HG02884 (cell line): Measurements from ENCODE around the gene PNMA1.
"Not testable (repeated sequence)": the region's sequence is repeated elsewhere in the genome, so short reads cannot be mapped to it uniquely, and the experiment has no call there.

ENCODE experiments used
- ATAC-seq: cut with Tn5 transposase; IDR thresholded peaks from one replicate; pipeline ENCODE4 v1.9.1; 2021; ENCODE audit warnings: mild to moderate bottlenecking, moderate library complexity; ENCODE audit not compliant: unreplicated experiment

Gene PNMA1

DNA sequence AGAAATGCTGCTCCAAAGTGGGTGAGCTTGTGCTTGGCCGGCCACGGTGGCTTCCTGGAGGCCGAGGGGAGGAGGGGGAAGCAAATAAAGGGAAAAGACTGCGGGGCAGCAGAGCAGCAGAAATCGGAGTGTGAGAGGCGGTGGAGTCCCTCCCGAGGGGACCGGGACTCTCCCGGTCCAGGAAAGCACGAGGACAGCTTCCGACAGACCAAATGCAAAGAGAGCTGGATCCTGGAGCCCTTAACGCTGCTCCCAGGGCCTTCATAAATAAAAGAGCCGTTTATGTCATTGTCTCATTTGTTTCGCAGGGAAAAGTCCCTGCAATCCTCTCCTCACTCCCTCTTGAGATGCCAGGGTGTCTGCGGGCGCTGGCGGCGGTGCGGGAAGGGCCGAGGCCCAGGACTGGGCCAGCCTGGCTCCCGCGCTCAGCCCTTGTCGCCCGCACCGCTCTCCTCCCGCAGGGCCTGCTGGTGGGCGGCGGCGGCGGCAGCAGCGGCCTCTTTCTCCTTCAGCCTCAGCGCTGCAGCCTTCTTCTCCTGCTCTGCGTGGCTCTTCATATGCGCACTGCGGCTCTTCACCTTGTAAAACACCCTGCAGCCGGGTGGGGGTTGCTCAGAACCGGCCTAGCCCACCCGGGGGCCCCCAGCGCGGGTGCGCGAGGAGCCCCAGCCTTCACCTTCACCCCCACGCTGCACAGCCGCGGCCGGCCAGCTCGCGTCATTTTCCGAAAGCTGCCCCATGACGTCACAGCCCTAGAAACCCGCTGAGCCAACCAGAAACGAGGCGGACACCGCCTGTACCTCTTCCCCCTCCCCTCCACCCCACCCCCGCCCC lies 4.5 kb upstream of the PNMA1 start:
- no peak for ATAC-seq

DNA sequence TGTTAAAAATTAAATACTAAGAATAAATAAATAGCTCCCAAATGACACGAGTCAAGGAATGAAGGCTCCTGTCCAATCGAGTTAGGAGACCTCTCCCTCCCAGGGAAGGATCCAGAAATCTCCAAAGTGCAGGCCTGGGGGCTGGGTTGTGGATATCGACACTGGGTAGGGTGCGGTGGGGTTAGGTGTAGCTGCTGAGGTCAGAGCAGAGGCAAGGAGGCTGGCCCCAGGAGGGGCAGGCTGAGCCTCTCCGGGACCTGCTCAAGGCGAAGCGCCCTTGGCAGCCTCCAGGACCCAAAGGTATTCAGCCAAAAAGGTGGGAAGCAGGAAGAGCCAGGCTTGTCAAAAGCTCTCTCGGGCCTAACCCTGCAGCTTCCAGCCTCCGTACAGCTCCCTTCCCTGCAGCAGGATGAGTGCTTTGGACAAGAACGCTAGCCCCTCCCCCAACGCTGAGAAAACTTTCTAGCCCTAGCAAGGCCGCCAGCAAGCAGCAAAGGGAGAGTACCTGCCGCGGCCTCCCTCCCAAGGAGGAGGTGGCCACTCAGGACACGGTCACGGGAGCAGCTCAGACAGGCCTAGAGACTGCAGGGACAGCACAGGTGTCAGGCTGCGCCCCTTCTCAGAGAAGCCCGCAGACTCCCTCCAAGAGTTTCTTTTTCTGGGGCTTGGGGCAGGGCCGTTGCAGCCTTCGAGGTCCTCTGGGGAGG lies 3.7 kb upstream of the PNMA1 start:
- ATAC-seq = no peak

DNA sequence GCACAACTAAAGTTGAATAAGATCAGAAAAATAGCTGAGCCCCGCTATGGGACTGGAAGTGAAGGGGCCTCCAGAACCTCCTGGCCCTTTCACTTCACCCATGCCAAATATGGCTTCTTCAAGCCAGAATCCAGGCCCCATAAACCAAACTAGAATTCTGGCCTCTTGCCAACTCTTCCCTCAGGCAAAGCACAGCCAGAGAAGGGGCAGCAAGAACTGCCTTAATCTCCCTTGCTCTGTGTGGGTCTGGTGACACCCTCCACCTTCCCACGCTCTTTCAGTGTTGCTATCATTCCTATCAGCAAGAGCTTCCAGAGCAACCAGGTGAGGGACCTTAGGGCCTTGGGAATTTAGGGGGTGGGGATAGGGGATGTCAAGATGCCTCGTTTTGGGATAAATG lies 3.1 kb upstream of the PNMA1 start:
- no peak for ATAC-seq

DNA sequence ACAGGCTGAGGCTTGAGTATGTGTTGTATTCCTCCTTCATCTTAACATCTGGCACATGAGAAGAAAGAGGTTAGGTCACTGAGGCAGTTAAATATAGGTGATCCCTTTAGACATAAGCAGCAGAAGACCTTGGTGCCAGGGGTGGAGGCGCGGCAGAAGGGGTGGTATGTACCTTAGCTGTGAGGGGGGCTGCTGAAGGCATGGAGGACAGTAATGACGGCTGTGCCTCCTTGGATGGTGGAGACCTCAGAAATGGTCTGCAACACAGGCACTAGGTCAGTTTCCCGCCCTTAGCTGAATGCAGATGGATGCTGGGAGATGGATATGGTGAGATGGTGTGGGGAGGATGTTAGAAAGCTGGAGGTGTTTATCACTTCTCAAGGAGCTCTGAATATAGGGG lies 1.5 kb upstream of the PNMA1 start:
- no peak for ATAC-seq

DNA sequence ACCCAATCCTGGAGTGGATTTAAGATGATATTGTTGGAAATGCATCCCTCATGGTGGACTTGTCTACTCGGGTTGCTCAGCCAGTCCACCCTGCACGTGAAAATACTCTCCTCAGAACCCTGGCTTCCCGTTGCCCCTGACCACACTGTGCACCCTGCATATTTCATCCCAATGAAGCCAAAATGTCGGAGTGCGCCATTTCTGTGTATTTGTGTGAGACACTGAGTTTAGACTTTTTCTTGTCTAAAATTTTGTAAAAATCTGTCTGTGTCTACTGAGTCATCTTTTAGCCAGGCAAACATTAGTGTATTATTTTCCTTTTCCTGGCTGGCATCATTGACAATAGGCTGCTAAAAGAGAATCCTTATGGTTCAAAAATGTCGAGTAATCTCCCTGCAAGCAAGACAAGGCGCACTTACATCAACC lies 485 bp upstream of the PNMA1 start:
- no peak for ATAC-seq

DNA sequence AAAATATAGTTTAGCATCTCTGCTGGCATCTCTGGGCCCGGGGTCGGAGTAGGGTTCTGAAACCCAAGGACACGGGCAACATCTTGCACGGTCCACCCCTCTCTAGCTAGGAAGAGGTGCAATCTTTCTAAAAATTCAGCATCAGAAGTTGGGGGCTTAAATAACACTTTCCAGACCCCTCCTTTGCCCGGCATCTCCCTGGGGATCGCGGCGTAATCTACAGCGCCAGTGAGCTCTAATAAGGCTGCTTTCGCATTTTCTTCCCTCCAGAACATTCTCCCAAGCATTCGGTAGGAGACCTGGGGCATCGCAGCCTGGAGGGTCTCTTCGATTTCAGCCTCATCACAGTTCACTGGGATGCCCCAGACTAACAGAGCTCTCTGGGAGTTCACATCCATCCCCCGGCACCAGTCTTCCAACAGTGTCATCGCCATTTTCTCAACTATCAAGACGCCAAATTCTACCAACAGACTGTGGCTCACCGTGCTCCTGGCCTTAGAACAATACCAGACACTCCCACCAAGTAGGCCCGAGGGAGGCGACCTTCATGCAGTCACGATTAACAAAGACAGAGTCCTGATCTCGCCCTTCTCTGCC lies 880 bp downstream of the PNMA1 start:
- ATAC-seq = no peak

DNA sequence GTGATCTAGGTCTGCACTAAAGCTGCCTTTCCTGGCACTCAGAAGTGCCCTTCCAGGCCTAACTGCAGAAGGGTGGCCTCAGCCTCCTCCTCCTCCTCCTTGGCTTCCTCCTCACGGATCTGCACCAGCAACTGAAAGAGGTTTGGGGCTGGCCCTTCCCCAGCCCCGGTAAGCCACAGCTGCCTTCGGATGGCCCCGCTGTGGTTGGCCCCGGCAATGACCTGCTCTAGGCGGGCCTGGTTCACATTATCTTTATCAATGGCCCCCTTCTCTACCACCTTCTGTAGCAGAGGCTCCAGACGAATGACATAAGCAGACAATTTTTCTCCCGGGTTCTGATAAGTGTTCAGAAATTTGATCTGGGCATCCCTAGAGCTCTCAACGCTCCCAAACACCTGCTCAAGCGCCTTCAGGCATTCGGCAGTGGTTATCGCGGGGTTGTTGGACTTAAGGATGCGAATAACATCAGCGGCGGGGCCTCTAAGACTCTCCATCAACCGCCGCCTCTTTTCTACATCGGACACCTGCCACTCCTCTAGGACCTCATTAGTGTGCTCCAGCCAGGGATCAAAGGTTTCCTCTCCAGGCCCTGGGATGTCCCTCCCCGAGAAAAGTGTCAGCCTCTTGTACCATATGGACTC lies 1.5 kb downstream of the PNMA1 start:
- ATAC-seq = no peak

DNA sequence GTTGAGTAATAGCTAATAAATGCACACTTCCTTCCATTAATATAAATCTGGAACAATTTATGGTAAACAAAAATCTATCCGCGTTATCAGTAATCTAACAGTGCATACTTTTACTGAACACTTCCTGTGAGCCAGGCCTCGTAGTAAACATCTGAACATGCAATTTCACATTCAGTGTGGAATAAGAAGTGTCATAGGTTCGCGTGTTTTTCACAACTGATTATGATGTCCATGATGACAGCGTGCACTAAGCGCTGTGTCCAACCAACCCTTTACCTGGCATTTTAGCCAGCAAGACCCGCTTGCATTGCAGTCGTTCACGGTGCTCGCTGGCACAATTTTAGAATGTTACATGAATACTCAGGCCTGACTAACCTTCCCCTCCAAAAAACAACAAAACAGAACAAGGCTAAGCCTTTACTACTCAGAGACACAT lies 2.1 kb downstream of the PNMA1 start:
- ATAC-seq = no peak

DNA sequence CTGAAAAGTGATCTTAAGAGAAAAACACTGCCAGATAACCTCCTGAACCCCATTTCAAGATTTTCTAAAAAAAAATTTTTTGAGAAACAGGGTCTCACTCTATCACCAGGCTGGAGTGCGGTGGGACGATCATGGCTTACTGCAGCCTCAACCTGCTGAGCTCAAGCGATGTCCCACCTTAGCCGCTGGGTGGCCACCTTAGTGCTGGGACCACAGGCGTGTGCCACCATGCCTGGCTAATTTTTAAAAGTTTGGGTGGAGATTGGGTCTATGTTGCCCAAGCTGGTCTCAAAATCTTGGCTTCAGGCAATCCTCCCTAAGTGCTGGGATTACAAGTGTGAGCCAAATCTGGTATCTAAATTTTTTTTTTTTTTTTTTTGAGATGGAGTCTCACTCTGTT lies 3.4 kb downstream of the PNMA1 start:
- no peak for ATAC-seq

DNA sequence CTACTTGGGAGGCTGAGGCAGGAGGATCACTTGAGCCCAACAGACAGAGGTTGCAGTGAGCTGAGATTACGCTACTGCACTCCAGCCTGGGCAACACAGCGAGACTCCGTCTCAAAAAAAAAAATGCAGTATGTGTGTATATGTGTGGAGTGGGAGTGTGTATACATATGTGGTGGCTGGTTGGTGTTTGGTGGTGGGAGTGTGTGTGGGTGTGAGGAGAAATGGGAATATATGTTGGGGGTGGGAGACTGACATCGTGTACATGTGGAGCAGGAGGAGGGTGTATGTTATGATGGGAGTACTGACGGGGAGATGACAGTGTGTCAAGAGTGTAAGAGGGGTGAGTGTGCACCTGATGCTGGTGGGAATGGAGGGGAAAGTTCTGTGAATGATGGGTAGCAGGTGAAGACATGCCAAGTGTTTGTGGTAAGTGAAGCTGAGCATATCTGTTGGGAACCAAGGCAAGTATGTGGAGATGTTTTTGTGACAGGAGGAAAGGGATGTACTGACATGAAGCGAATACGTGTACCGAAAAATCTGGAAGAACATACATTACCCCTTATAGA lies 4.2 kb downstream of the PNMA1 start:
- ATAC-seq = no peak

DNA sequence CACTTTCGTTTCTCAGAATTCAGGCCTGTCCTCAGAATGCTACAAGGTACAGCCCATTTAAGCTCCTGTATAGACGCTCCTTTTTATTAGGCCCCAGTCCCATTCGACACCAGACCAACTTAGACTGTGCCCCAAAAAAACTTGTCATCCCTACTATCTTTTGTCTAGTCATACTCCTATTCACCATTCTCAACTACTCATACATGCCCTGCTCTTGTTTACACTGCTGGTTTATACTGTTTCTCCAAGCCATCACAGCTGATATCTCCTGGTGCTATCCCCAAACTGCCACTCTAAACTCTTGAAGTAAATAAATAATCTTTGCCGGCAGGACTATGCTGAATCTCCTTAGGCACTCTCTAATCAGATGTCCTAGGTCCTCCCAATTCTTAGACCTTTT lies 6.1 kb downstream of the PNMA1 start:
- not testable (repeated sequence) for ATAC-seq

DNA sequence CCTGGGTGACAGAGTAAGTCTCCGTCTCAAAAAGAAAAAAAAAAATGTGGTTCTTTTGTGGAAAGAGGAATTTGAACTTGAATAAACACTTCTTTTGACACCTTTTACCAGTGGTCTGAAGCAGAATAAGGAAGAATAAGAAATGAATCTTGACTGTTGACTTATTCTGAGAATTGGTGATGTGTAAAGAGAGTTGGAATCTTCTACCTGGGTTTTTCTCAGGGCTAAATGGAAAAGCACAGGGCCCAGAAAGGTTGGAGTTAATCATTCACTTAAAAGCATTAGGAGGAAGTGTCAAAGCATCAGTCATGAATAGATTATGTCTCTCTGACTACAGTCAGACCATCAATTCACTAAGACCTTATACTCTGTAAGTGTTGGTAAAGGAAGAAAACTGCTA lies 13.9 kb downstream of the PNMA1 start:
- no peak for ATAC-seq

DNA sequence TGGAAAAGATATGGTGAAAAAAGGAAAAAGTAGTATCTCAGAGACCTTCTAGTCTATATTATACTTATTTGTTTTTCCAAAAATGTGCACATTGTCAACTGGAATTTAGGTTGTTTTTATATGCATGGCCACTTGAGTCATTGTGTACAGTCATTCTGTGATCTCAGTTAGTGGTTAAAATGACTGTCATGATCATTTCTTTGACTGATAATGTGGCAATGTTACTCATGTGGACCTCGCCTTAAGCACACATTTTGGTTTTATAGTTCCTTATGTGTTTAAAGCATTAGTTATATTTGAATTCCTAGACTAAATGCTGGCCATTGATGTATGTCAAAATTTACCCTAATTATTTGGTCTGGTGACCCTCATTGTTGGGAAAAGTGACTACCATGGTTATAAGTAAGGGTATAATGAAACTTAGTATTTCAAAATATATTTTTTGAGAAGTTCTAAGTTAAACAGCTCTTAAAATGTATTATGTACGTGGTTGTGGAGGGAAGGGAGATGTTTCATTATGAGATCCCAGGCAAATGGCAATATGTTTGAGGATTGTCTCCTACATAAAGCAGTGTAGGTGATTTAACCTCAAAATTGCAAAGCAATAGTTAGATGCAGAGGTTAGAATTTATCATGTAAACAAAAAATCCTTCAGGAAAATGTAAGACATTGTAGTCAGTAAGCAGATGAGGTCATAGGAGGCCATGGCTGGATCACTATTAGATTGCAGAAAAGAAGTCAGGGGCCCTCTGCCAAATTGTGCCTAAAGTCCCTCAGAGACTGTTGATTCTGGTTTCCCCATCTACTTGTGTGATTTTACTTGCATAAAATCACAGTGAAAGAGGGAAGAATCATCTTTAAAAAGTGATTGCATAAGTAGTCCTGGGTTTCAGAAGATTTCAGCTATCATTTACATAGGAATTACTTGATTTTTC lies 17.5 kb downstream of the PNMA1 start:
- peak; percentile 89 for ATAC-seq

DNA sequence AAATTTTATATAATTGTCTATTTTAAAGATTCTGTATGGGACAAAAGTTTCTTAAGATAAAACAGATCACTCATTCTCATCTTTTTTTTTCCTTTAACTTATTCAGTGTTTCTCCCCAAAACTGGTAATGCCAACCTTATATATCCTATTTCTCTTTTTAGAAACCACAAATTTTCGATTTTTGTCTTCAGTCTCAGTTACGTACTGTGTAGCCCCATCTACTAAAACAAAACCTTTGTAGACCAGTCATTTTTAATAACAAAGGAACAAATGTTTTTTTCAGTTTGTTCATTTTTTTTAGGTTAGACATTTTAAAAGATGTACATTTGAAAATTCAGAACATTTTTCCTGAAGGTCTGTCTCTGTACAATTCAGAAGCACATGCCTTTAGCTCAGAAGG lies 18.2 kb downstream of the PNMA1 start:
- no peak for ATAC-seq

DNA sequence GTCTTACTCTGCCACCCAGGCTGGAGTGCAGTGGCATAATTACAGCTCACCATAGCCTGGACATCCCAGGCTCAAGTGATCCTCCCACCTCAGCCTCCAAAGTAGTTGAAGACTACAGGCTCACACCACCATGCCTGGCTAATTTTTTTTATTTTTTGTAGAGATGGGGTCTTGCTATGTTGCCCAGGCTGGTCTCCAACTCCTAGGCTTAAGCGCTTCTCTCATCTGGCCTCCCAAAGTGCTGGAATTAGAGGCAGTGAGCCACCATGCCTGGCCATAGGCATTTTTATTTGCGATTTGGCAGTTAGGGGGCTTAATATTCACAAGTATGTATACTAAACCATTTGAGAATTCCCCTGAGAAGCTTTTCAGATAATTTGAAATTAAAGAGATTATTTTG lies 19.1 kb downstream of the PNMA1 start:
- no peak for ATAC-seq

DNA sequence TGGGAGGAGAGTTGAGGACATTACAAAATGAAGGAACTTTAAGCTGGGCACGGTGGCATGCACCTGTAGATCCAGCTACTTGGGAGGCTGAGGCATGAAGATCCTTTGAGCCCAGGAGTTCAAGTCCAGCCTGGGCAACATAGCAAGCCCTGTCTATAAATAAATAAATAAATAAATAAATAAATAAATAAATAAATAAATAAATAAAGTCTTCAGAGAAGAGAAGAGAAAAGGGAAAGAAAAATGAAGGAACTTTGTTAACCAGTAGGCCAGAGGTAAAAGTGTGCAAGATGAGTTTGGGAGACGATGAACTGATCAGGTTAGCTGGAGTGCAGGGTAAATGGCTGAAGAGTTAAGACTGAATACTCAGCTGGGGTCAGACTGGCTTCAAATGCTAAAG lies 20.1 kb downstream of the PNMA1 start:
- ATAC-seq = no peak

DNA sequence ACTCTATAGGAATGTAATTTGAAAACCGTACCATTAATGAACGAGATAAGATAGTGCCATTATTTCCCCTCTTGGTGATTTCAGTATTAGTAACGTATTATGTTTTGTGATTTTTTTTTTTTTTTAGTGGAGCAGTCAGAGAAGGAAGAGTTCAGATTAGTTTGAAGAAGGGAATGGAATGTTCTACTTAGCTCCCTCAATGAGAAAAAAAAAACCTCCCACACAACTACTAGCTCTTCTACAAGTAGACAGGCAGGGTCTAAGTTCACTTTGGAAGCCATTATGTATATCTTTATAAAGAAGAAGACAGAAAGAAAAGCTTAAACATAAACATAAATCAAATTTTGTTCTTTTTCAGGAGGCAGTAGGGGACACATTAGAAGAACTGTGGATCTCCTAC lies 27.3 kb downstream of the PNMA1 start:
- no peak for ATAC-seq

DNA sequence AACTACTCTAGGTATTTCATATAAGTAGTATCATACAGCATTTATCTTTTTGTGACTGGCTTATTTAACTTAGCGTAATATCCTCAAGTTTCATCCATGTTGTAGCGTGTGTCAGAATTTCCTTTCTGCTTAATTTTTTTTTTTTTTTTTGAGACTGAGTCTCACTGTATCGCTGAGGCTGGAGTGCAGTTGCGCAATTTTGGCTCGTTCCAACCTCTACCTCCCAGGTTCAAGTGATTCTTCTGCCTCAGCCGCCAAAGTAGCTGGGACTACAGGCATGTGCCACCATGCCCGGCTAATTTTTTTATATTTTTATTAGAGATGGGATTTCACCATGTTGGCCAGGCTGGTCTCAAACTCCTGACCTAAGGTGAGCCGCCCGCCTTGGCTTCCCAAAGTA lies 28.9 kb downstream of the PNMA1 start:
- no peak for ATAC-seq

DNA sequence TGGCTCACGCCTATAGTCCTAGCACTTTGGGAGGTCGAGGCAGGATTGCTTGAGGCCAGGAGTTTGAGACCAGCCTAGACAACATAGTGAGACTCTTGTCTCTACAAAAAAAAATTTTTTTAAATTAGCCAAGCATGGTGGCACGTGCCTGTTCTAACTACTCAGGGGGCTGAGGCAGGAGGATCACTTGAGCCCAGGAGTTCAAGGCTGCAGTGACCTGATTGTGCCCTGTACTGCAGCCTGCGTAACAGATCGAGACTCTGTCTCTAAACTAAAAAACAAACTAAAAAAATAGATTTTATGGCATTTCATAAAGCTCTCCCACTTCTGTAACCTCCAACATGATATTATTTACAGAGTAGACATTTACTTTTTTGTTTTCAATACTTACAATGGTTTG lies 29.6 kb downstream of the PNMA1 start:
- no peak for ATAC-seq

DNA sequence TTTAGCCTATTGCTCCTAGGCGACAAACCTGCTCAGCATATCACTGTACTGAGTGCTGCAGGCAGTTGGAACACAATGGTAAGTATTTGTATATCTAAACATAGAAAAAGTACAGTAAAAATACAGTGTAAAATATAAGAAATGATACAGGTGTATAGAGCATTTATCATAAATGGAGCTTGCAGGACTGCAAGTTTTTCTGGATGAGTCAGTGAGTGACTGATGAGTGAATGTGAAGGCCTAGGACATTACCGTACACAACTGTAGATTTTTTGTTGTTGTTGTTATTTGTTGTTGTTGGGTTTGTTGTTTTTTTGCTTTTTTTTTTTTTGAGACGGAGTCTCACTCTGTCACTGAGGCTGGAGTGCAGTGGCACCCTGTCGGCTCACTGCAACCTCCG lies 33.4 kb downstream of the PNMA1 start:
- no peak for ATAC-seq
